Activated CD8-positive, alpha-beta memory T cell treated with anti-CD3 and anti-CD28 coated beads for 36 hours (primary cell): Measurements from ENCODE around the gene RELT. TPM values are rescaled to one million over a fixed set of nuclear protein-coding genes. Genes with fewer than 3 reads are reported as not detected.

Experiments
- CTCF ChIA-PET: fragments of 350-600 bp; sonication (Branson Sonifier 250); formaldehyde crosslinking; loops from one replicate; lab custom pipeline; 2021; ENCODE audit warnings: antibody characterized with exemption; lab: Charles Lee
- POLR2A ChIA-PET: fragments of 350-600 bp; sonication (Branson Sonifier 250); formaldehyde crosslinking; loops from one replicate; lab custom pipeline; 2021; ENCODE audit warnings: antibody characterized with exemption; lab: Charles Lee
- total RNA-seq, 2 experiments: library from RNA; stranded (reverse); gene quantifications; one replicate each; pipeline ENCODE4 v1.2.3, GENCODE V29; 2021

The RELT gene
- total RNA-seq, 2 experiments from 2014 or later, result 31.0 to 33.2 TPM

DNA sequence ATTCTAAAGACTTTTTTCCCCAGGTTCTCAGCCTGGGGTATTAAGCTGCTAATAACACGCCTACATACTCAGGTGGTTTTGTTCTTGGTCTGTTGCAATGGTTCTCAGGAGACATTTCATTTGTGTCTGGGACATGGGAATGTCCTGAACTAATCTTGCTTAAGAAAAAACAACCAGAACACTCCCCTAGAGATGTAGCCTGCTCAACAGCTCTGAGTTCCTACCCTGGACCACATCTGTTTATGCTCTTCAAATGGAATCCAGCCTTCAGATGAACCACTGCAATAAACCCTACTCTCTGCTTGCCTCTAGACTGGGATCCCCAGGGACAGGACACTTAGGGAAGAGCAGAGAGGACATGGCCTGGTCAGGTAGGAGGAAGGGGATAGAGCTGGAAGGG lies 29.9 kb downstream of the RELT start:
- CTCF ChIA-PET, result interaction anchor here (1.1 to 2.0 kb wide), 2 partner anchors 114 to 255 kb away, joined by 3 to 9 read pairs; no protein-coding TSS in a partner anchor
- POLR2A ChIA-PET, result no interaction called here

DNA sequence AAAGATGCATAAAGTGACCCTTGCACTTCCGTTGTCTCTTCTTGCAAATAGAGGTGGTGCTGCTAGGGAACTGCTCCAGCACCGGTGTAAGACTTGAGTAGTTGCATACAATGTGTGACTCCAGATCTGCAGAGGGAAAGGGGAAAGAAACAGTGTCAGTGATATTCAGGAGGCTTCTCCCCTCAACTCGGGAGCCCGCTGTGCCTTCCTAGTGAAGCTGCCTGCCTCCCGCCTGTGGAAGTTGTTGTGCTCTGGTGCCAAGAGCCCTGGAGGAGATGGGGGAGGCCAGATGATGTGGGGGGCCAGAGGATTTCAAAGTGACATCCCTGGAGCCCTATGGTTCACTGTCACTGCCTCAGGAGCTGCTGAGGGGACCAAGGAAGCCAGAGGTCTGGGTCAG lies 30.4 kb downstream of the RELT start:
- CTCF ChIA-PET, result interaction anchor here (1.1 to 2.0 kb wide), 4 partner anchors 17 to 254 kb away, joined by 3 to 9 read pairs (median 3); no protein-coding TSS in a partner anchor

DNA sequence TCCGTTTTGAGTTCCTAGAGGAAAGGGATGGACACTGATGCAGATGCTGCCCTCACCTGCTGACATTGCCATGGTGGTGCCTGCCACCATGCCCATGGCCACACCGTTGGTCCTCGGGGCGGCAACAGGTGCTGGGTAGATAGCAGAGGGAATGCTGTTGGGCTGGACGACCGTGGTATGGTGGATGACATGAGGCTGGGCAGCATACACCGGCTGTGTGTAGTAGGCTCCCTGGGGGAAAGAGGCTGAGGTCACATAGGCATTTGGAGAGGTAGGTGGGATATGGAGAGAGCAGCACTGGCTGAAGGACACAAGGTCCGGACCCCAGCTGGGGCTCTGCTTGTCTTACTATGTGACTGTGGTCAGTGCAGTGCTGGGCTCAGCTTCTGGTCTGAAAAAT lies 33.2 kb downstream of the RELT start:
- ChIA-PET CTCF (no interaction called here), POLR2A (interaction anchor here (1.7 kb wide), 1 partner anchor 10 kb away, joined by 3 read pairs; no protein-coding TSS in a partner anchor)

More for the DNA sequence above, 30.4 kb downstream of the RELT start:
- POLR2A ChIA-PET, result interaction anchor here (0.5 kb wide), 1 partner anchor 518 kb away, joined by 8 read pairs; no protein-coding TSS in a partner anchor

DNA sequence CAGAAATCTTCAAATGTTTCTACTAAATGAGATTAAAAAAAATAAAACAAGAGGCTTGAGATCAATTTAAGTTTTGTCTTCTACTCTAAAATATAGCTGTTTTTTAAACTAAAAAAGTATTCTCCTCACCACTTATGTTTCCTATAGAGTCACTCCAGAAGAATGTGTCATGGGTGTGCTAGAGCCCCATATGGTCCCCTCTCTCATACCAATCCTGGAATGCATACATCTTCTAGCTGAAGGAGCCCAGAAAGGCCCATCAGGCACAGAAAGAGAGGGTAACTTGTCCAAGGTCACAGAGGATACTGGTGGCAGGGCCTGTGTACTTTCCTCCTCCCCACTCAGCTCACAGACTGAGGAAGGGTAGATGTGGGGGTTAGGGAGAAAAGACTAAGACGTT lies 34.4 kb downstream of the RELT start:
- CTCF ChIA-PET, result interaction anchor here (1.1 kb wide), 1 partner anchor 40 kb away, joined by 3 read pairs; no protein-coding TSS in a partner anchor
- POLR2A ChIA-PET, result interaction anchor here (1.7 kb wide), 1 partner anchor 11 kb away, joined by 3 read pairs; no protein-coding TSS in a partner anchor

DNA sequence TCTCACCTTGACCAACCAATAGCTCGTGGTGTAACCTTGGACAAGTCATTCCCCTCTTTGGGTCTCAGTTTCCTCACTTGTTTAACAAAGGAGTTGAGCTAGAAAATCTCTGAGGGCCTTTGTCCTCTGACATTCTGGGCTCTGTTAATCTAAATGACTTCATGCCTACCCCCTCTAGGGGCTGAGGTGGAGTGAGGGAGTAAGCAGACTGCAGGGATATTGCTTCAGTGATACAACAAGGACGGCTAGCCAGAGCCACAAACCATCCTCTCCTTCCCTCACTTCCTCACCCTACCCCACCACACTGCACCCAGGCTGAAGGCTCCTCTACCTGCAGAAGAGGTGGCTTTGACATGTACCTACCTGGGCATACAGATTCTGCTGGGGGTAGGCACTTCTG lies 34.8 kb downstream of the RELT start:
- ChIA-PET POLR2A (interaction anchor here (1.7 kb wide), 1 partner anchor 11 kb away, joined by 3 read pairs; no protein-coding TSS in a partner anchor), CTCF (no interaction called here)

DNA sequence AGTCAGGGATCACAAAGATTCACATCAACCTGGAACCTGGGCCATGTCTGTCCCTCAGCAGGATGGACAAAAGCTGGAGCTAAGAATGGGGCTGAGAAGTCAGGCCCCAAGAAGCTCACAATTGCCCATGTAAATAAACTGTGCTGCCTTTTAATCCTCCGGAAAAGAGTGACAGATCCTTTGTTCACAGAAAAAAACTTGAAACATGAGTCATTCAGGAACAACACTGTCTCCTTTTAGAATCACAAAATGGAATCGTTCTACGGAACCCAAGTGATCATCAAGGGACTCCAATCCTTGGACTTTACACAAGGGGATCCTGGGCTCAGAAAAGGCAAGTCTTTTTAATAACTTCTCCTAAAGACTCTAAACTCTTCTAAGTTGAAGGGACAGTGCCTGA lies 36.1 kb downstream of the RELT start:
- POLR2A ChIA-PET, result no interaction called here
- CTCF ChIA-PET, result interaction anchor here (0.5 to 0.6 kb wide), 2 partner anchors 271 to 500 kb away, joined by 3 read pairs; no protein-coding TSS in a partner anchor

DNA sequence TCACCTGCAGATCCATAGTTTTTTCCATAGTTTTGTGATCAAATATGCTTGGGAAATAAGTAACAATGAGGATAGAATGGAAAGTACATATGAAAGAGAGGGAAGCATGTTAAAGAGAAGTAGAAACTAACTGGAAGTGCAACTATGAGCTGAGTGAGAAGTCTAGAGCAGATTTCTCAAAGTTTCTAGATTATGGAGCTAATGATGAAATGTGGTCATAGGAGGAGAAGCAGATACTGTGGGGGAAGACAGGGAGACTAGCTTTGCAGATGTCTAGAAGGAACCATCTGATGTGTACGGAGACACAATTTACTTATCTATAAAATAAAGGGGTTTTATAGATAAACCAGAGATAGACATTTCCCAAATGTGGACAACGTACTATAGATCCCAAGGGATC lies 37.1 kb downstream of the RELT start:
- CTCF ChIA-PET, result no interaction called here

DNA sequence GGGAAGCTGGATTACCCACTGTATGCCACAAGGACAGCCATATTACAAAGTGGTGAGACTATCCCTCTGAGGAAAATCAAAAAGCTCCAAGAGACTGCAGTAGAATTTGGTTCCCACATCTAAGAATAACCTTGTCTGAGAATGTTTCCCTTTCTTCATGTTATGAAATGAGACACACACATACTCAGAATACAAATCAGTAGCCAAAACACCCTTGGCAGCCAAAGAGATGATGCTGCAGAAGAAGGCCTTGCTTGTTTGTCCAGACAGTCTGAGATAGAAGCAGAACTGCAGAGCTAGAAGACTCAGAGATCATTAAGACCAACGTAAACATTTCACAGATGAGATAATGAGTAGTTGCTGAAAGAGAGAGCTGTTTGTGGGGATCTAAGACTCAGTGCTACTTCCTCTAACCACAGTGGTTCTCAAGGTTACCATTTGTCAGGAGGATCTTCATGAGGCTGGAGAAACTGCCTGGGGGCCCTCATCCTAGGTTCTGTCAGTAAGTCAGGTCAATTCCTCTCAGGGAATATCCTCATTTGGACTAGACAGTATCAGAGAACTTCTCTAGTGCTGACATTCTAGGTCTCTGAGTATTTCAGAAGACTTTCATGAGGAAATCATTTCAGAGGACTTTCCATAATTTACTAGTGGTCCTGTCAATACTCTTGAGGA lies 38.9 kb downstream of the RELT start:
- ChIA-PET POLR2A (no interaction called here), CTCF (interaction anchor here (1.2 to 1.5 kb wide), 3 partner anchors 14 to 64 kb away, joined by 3 to 6 read pairs (median 4); no protein-coding TSS in a partner anchor)

More for the DNA sequence above, 37.1 kb downstream of the RELT start:
- POLR2A ChIA-PET, result no interaction called here

DNA sequence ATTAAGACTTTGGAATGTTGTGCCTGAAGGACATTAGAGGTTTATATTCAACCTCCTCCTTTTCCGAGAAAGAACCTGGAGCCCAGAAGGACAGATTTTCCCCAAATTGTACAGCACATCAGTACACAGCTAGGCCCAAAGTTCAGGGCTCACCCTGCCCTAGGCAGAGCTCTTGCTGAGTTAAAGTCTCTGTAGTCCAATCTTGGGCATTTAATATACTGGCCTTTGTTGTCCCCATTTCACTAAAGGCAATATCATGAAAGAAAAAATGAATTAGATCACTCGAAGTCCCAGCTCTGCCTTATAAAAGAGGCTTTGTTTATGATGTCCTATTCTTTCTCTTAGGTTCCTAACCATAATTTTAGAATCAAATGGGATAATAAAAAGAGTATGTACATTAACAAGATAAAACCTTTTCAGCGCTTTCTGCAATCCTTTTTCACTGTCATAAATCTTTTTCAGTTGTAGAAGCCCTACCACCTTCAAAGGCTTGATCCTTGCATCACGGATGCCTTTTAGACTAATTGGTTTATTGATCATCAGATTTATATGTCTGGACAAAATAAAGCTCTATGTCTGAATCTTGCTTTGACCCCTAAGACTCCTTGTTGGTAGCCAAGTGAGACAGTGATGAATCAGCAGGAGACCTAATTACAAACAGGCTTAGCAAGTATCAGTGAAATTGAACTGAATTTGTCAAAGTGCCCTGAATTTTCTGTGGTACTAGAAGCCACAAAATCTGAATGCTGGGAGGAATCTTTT lies 39.8 kb downstream of the RELT start:
- ChIA-PET POLR2A (no interaction called here), CTCF (no interaction called here)

DNA sequence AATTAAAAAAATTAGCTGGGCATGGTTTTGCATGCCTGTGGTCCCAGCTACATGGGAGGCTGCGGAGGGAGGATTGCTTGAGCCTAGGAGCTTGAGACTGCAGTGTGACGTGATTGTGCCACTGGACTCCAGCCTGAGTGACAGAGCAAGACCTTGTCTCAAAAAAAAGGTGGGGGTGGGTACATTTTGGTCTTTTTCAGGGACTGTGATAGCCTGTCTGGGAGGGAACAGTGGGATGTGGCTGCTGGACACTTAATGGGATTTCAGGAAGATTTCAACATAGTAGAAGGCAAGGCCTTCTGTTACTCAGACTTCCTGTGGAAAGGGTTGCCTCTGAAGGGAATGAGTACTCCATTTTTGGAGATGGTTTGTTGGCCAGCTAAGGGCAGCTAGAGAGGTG lies 40.6 kb downstream of the RELT start:
- CTCF ChIA-PET, result no interaction called here

DNA sequence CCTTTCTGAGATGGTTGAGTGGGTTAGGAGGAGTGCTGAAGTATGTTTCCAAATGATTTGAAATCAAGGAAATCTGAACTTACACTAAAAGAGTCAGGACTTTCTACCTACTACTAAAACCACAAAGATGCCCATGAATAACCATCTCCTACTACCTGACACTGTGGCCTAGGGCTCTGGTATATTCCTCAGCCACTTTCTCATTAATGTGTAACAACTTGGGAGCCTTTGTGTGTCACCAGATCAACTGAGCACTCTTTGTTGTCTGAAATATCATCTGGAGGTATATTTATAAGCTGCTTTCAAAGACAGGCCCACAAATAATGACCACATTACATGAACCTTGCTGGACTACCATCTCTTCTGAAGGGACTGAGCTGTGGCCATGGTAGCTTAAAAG lies 43.9 kb downstream of the RELT start:
- ChIA-PET POLR2A (no interaction called here), CTCF (interaction anchor here (1.3 kb wide), 1 partner anchor 206 kb away, joined by 3 read pairs; no protein-coding TSS in a partner anchor)

More for the DNA sequence above, 40.6 kb downstream of the RELT start:
- POLR2A ChIA-PET, result no interaction called here

DNA sequence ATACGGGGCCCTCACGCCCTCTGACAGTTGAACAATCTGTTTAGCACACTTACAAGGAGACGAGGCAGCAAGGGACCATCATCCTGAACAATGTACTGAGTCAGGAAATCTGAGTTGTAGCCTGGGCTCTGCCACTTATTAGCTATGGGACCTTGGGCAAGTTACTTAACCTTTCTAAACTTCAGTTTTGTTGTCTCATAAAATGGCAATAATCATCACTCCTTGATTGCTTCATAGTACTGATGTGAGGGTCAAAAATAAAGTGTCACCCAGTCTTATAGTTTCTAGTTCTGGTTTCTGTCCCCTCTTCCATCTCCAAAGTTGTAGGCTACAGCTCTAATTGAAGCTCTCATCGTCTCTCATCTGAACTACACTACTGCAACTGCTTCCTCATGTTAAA lies 46.7 kb downstream of the RELT start:
- ChIA-PET CTCF (interaction anchor here (1.5 kb wide), 1 partner anchor 16 kb away, joined by 3 read pairs; no protein-coding TSS in a partner anchor), POLR2A (no interaction called here)

DNA sequence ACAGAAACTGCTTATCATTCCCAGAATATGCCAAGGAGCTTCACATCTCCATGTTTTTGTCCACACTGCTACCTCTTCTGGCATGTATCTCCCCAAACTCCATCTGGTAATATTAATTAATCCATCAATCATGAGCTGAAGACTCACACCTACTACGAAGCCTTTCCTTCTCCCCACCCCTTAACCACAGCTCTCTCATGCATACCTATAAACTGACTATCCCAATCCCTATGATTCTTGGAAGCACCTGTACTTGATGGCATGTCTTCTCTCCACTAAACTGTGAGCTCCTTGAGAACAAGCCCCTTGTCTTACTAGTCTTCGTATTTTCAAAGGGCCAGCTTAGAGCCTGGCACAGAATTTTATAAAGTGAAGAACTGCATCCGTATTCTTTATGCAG lies 47.3 kb downstream of the RELT start:
- CTCF ChIA-PET, result interaction anchor here (1.5 kb wide), 1 partner anchor 16 kb away, joined by 3 read pairs; no protein-coding TSS in a partner anchor

DNA sequence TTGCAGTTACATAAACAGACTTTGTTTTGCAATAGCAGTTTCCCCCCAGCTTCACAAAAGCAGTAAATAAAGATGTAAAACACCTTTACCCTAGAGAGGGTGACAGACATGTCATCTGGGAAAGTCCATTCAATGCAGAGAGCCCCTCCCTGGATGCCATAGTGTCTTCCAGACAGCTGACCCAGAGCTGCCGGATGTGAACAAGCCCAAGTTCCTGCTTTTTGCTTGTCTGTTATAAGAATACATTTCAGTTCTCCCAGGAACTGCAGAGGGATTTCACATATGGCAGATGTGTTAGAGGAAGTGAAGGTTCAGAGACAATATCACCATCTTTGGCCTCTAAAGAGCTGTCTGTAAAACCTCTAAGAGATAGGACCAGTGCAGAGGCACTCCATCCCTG lies 48.9 kb downstream of the RELT start:
- ChIA-PET POLR2A (no interaction called here), CTCF (no interaction called here)

More for the DNA sequence above, 47.3 kb downstream of the RELT start:
- POLR2A ChIA-PET, result no interaction called here

DNA sequence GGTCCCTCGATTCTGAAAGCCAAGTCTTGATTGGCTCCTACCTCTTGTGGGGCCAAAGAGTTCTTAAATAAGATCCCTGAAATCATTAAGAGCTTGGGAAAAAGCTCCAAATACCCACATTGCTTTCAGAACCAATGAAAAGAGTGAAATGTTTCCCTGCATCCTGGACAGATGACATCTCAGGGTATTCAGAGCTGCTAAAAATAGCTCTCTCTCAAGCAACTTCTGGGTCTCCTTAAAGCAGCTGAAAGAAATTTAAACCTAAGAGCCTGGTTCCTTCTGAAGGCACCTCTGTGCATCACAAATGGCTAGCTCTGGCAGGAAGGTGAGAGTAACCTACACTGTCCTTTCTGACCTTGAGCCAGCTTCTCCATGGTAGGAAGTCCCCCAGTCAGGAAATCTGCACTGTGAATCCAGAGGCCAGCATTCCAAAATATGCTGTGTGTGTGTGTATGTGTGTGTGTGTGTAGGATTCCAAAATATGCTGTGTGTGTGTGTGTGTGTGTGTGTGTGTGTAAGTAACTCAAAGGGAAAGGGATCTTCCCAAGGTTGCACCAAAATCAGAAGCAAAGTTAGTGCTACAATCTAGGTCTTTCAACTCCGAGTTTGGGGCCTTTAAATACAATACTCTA lies 50.1 kb downstream of the RELT start:
- CTCF ChIA-PET, result interaction anchor here (1.0 kb wide), 1 partner anchor 33 kb away, joined by 3 read pairs; no protein-coding TSS in a partner anchor
- POLR2A ChIA-PET, result no interaction called here

DNA sequence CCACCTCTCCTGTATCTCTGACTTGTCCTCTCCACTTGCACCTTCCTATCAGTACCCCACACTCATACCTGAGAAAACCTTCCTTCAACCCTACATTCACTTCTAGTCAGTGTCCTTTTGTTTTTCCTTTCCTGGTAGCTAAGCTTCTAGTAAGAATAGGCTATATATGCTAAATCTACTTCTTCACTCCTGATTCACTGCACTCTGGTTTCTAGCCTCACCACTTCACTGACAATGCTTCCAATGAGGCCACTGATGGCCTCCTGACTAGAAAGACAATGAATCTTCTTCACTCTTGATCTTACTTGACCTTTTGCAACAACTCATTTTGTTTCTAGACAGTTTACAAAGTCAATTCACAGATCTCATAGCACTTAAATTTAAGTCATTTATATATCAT lies 52.0 kb downstream of the RELT start:
- ChIA-PET POLR2A (no interaction called here), CTCF (interaction anchor here (1.1 kb wide), 1 partner anchor 125 kb away, joined by 4 read pairs; no protein-coding TSS in a partner anchor)

DNA sequence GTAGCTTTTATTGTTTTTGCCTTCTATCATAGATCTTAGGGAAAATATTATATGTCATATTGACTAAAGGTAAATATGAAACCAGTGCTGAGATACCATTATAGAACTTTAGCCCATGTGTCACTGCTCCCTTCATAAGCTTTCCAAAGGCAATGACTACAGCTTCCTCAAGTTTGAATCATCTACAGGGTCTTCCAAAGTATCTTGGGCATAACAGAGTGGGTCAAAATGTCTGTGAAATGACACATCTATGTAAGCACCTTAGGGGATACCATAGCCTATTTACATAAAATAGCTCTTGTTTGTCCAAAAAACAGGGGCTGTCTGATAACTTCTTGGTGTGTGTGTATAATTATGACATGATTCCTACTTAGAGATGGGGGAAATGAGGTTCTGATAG lies 52.5 kb downstream of the RELT start:
- CTCF ChIA-PET, result interaction anchor here (0.9 to 1.1 kb wide), 2 partner anchors 14 to 125 kb away, joined by 3 to 4 read pairs; no protein-coding TSS in a partner anchor
- POLR2A ChIA-PET, result no interaction called here

DNA sequence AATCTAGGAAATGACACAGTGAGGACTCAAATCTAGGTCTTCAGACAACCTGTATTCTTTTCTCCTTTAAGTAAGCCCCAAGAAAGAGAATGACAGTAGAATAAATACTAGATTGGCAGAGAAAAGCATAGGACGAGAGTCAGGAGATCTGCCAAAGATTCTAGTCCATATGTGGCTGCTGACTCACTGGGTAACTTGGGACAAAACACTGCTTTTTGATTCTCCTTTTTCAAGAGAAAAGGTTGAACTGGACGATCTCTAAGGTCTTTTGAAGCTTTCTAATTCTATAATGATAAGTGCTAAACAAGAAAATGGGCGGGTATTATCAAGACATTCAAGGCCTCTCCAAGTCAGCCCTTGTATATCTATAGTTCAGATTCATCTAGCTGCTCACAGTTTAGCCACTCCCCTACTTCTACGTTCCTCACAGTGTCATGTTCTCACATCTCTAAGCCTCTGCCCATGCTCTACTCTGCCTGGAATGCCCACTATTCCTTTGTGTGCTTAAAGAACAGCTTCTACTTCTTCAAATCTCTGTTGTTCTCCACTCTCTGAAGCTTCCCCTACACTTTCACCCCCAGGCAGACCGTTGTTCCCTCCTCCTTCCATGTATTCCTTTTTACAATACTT lies 53.0 kb downstream of the RELT start:
- ChIA-PET CTCF (interaction anchor here (0.9 to 1.1 kb wide), 2 partner anchors 14 to 126 kb away, joined by 3 to 4 read pairs; no protein-coding TSS in a partner anchor), POLR2A (no interaction called here)

DNA sequence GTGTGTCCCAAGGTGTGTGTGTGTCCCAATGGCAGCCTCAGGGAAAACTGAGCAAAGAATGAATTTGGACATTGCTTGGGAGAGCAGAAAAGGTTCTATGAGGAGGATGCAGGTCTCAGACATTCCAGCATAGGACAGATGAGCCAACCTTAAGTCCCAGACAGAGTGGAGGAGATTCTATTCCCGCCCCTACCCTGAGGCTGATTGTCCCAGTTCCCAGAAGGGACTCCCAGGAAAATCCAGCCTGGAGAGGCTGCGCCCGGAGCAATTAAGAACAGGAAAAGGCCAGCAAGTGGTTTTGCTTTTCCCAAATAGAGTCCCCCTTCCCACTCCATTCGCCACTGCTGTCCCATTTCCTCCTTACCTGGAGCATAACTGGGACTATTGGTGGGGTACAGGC lies 54.1 kb downstream of the RELT start:
- ChIA-PET POLR2A (no interaction called here), CTCF (no interaction called here)
